ENCODE results near the gene RASGRP2.

The RASGRP2 gene

DNA sequence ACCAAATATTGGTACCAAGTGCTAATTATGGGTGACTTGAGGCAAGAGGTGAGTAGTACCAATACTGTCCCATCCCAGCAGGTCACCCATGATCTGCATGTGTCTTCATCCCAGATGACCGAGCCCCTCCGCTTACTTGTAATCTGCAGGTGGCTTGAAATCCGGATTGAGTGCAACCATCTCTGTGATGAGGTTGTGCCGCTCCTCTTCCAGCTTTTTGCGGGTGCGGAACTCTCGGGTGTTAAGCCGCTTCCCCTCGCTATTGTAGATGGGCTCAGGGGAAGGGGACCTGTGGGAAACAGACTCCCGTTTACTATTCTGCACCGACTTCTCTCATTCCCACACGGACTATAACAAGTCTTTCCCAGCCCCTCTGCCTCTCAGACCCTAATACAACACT lies 26.2 kb upstream of the RASGRP2 start:
- no peak for DNase-seq

DNA sequence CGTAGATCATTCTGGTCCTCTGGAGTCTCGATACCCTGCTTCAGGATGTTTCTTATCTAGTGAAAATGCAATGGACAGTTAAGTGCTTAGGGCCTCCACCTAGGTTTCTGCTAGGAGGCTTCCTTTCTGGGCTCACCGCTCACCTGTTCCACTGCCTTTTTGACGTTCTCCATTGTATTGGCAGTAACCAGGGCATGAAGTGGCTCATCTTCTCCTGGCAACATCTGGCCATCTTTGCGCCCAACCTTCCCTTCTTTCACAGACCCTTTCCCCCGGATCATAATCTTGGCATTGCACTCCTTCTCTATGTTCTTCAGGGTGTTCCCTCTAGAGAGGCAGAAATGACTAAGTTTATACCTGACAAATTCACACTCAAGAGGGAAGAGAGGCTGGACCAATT lies 25.3 kb upstream of the RASGRP2 start:
- no peak for DNase-seq

DNA sequence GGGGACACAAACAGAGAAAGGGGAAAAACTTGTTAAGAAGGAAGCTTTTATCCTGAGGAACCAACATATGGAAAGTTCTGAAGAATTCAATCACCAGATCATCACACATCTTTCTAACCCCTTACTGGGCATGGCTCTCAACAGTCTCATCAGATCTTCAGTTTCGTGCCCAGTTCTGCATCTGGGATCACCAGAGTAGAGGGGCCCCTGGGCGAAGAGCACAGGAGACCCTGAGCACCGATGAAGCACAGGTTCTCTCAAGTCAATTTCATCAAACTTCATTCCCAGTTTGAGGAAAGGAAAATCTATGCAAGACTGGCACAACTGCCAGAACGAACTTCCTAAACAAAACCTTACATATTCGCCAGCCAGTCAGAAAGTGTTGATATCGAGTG lies 24.4 kb upstream of the RASGRP2 start:
- no peak for DNase-seq

DNA sequence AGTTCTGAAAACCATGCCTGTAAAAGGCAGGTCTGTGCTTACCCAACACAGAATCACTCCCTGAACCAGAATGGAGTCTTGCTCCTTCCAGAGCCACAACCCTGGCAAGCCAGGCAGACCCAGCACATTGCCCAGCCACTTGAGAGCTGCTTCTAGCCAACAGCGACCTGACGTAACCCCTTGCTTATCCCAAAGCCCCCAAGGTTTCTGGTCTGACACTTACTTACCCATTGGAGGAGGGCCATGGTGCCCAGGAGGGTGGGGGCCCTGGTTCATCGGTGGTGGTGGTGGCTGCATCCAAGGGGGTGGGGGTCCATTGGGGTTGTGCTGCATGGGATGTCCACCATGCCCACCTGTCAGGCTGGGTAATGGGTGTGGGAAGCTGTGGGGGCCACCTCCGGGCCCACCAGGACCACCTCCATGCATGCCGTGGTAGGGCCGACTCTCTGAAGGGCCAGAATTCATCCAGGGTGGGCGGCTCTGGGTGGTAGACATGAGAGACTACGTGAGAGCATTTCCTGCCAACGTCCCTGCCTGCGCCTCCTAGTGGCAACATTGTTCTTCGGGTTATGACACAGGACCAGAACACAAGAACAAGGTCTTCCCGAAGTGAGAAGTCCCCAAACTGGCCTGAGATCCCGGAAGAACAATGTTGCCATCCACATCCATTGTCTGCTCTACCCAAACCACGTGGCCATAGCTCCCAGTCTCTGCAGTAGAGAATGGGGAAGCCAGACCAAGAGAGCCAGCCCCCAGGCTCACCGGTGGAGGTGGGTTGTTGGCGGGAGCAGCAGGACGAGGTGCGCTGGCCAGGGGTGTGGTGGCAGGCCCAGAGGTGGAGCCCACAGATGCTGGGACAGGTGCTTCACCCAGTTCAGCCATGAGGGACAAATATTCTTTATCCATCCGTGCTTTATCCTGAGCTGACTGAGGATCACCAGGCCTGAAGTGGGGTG lies 23.7 kb upstream of the RASGRP2 start:
- DNase-seq = no peak

DNA sequence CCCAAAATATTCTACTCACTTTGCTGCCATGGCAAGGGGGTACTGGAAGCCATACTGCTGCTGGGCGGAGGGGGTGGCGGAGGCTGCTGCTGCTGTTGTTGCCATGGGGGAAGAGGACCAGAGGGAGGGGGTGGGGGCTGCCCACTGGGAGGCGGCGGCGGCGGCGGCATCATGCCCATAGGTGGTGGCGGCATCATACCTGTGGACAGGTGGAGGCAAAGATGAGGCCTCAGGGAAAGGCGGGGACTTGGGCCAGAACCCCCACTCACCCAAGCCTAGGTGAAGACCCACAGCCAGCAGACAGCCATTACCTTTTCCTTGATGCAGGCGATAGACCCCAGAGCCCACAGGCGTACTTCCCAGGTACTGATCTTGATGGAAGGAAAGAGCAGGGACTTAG lies 22.9 kb upstream of the RASGRP2 start:
- DNase-seq = no peak

DNA sequence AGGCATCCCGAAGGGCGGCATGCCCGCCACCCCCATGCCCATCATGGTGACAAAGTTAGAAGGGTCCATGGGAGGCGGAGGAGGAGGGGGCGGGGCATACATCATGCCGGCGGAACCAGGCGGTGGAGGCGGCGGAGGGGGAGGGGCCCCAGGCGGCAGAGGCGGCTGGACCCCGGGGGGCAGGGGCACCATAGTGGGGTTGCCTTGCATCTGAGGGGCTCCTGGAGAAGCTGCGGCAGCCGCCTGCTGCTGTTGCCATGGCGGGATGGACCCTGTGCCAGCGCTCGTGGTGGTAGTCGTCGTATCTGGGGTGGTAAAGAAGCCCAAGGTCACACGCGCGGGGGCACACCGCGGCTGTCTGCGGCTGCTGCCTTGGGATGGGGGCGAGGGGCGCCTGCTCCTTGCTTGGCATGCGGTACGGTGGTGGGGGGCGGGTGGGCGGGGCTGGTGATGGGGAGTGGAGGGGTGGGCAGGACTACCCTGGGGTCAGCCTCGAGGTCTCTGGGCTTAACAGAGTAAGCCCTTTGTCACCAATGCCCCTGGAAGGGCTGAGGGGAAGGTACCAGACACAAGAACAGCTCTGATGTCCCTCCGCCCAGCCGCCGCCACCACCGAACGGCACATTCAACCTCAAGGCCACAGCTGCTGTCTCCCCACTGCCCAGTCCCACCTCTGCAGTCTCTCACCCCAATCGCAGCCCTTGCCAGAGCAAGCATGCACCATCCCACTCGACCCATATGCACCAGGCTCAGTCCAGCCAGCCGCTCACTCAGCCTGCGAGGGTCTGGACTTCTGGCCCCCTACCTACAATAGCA lies 22.1 kb upstream of the RASGRP2 start:
- DNase-seq = no peak

DNA sequence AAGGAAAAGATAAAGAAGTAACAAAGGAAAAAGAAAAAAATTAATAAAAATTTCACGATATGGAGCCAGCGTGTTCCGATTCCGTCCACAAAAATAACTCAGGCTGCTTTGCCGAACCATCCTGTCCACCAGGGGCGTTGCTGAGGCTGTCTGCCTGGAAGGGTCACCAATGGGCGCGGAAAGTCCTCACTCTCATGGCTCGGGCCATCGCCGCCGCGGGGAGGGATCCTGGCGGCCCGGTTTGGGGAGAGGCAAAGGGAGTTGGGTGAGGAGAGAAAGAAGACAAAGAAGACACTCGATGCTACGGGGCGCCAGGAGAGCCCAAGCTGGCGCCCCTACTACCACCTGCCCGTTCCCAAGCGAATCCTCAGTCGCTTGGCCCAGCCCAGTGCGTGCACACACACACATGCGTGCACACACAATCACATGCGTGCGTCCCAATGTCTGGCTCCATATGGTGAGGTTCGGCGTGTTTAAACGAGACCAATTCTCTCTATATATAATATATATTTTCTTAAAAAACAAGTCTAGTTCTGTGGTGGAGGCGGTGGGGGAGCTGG lies 21.4 kb upstream of the RASGRP2 start:
- DNase-seq = no peak

DNA sequence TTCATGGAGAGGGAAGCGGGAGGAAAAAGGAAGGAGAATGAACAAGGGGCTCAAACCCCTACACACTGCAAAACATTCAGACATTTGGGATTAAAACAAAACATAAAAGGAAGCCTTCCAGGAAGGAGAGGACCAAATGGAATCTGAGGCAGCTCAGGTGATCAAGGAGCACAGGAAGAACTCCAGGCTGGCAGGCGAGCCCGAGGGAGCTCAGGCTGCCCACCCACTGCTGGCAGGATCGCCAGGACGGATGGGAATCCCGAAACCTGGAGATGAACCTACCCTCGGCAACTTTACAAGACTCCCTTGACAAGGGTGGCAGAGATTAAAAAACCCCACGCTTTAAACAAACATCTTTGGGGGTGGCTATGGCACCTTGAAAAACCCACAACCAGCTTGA lies 20.8 kb upstream of the RASGRP2 start:
- no peak for DNase-seq

DNA sequence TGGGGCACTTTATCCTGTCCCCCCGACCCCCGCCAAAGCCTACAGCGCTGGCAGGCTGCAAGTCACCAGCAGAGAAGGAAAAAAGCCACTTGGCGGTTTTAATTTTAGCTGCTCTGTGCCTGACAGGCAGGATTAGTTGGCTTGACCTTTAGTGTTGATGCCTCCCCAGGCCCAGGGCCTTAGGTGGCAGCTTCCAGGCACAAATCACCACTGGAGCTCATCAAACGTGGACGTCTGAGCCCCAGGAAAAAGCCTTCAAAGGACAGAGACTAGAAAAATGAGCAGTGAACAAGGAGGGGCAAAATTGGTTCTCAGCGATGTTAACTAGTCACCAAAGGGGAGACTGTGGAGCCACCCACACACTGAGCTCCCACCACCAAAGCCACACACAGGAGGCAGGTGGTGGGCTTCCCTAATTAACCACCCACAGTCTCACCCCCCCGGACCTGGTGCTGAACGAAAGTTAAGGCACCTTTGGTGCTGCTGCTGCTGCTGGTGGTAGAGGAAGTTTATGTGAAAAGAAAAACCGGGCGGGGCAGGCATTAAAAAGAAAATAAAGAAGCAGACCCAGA lies 20.2 kb upstream of the RASGRP2 start:
- no peak for DNase-seq

DNA sequence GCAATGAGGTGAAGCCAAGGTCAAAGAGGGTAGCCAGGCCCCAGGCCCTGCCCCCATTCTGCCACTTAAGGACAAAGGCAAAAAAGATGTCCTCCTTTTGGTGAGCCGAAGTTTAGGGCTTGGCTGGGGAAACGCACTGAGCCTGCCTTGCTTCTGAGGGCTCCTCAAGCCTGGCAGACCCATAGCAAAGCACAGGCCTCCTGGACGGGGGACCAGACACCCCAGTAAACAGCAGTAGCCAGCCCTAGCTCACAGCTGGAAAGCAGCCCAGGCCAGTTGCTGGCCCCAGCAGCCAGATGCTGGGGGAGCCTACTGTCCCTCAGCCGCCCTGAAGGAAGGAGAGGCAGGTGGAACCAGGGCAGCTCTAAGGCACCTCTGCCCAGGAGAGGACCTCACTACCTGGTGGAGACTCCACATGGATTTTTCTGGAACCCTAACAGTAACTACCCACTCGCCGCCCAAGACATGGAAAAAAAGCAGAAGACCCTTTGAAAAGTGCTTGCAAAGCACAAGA lies 19.6 kb upstream of the RASGRP2 start:
- no peak for DNase-seq

DNA sequence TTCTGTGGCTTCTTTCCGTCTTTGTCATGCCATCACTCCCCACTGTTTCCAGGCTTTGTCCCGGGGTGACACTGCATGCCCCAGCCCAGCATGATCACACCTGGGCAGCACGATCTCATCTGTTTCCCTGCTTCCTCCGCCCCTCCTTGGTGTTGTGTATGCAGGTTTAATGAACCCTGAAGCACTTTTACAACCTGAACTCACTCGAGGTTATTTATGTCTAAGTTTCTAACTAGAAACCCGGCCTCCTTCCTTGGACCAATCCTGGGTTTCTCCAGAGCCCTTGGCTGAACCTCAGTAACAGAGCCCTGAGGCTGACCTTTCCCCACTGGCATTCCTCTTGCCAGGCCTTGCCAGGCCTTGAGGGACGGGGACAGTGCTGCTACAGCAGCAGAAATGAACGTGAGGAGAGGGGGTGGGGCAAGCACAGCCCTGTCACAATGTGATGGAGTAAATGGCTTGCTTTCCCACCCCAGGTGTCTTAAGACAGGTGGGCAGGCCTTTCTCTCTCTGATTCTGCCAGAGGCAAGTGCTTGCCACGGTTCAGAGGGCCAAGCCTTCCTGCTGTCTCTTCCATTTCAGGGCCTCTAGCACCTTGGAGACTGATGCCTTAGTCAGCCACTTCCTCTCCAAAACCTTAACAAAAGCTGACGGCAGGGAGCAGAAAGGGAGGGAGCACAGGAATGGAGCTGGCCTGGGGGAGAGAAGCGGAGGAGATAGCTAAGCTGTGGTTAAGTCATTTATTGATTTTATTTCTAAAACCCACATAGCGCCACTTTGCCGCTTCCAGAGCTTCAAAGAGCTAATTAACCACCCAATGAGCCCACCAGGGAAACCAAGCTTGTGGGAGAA lies 19.0 kb upstream of the RASGRP2 start:
- DNase-seq = no peak

DNA sequence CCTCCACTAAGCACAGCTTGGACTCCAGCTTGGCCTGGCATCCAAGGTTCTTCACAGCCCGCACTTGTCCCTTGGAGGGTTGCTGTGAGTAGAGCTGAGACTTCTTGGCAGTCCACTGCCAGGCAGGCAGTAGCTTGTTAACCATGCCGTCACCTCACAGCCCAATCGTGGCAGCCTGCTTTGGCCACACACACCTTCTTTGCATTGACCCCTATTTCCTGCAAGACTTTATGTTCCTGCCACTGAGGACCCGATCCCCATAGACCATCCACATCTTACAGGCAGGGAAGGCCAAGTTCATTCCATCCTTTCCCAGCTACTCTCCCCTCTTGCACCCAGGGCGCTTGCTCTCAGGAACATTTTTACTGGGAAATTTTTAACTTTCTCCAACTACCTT lies 18.3 kb upstream of the RASGRP2 start:
- no peak for DNase-seq

DNA sequence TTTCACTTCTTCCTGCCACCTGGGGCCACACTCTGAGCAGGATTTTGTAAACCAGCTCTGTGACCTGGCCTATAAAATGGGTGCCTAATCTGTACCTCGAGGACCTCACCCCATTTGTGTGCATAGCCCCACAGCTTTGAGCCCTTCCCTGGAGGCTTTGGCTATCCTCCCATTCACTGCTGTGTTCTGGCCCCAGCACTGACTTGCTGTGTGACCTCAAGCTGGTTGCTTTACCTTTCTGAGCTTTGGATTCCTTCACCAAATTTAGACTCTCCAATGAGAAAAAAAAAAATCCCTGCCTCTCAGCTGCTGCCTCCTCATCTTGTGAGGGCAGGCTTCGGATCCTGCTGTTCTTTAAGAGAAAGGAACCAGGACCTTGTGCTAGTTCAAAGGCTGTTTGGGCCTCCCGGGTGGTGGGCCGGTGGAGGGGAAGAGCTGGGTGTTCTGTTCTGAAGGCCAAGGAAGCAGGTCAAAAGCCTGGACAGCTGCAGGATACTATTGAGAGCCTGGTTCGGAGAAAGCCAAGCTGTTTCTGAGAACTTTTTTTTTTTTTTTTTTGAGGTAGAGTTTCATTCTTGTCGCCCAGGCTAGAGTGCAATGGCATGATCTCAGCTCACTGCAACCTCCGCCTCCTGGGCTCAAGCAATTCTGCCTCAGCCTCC lies 16.9 kb upstream of the RASGRP2 start:
- no peak for DNase-seq

DNA sequence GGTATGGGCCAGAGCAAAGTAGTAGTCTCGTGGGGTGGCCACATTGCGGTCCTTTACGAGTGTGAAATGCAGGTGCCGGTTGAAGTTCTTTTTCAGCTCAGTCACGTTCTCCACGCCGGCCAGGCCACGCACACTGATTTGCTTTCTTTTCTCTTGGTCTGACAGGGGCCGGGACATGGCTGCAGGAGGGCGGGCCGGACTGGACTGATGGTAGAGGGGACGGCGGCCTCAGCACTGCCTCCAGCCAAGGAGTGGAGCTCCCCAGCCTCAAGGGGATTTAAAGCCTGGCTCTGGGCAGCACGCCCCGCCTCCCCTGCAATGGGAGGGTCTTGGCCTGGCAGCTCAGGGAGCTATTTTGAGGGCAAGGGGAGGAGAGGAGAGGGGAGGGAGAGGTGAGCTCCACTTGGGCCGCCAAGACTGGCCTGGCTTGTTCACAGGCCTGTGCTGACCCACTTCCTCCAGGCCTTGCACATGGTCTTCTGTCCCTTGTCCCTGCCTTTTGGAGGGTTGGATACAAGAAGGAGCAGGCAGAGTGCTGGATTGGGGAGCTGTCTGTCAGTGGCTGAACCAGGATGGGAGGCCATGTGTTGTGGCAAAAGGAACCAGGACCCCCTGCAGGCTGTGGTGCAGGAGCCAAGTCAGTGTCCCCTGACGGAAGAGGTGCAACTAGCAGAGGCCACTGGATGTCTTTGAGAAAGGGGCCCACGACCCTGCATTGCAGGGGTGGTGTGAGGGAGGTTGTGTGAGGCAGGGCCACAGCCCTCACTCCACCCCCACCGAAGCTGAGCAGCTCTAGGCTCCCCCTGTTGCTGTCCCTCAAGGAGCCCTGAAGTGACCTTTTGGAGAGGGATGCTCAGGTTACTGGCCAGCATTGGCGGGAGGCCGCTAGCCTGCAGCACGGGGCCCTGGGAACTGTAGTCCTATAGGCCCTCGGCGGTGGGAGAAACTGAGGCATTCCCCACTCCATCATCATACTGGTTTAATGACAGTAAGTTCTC lies 16.1 kb upstream of the RASGRP2 start, which contains the start of gene PYGM:
TSS of gene PYGM (minus strand) at position 253 of the 998 bp plus-strand sequence. CDS start at position 177, 76 bp downstream.
- DNase-seq = no peak

DNA sequence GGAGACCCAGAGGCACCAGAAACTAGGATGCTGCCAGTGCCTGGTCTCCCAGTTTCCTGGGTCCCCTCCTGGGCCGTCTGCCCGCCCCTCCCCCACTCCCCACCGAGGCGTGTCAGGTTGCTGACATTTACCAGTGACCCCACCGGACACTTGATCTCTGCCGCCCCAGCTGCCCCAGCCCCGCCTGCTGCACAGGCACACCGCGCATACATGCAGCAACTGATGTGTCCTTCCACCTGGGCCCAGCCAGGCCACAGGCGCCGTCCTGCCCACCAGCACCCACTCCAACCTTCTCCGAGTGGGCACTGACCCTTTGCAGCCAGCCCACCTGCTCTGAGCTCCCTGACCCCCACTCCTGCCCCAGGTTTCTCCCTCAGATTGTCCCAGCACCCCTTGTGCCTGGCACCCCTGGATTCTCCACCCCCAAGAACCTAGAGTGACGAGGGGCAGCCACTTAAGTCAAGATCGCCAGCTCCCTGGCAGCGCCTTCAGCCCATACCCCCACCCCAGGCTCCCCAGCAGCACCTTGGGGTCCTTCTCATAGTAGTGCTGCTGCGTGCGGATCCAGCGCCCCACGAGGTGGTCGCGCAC lies 15.3 kb upstream of the RASGRP2 start:
- no peak for DNase-seq

DNA sequence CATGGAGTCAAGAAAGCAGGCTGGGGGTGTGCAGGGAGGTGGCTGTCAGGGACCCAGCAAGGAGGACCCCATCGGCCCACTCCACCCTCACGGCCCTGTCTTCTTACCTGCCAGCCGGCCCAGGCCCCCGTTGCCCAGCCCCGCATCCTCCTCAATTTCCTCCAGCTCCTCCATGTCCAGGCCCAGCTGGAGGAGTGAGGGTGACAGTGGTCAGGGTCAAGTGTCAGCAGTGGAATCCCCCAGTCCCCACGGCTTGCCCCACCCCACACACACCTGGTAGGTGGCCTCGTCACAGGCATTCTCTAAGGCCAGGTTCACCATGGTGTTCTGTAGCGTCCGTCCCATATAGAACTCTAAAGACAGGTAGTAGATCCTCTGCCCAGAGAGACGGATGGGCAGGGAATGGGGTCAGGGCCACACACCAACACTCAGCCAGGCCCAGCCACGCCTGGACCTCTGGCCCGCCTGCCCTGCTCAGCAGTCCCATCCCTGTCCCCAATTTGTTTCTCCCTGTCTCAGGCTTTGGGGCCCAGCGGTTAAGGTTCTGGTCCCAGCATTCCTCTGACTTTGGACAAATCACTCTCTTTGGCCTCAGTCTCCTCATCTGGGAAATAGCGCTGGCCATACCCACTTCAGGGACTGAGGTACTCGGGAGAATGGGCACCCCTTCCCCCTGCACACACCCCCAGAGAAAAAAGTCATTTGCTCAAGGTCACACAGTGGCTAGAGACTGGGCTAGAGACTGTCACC lies 14.6 kb upstream of the RASGRP2 start:
- no peak for DNase-seq

DNA sequence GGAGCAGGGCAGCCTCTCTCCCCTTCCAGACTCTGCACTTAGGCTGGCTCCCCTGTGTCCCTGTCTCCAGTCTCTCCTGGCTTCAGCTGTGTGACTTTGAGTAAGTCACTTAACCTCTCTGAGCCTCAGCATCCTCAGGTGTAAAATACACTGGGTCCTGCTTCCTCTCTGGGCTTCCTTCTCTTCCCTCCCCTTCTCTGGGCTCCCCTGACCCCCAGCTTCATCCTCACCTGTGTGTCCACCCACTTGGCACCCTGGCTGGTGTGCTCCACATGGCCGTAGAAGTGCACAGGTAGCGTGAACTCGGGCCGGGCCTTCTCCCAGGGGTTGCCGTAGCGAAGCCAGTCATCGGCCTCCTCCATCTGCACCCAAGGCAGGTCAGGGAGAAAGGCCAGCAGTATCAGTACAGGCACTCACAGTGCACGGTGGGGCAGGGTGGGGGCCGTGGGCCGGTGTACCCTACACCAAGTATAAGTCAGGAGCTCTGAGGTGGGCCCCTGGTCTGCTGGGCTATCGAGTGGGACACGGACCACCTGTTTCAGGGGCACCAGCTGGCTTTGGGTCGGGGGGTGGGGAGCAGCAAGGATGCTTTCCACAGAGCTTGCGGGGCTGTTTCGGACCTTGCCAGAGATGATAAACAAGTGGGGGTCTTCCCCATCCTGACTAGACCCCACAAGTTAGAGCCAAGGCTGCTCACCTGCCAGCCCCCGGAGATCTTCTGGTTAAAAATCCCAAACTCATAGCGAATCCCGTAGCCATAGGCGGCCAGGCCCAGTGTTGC lies 13.8 kb upstream of the RASGRP2 start:
- no peak for DNase-seq
